Kidney epithelial cell (primary cell): Measurements from ENCODE around the gene ELOA2. TPM values are rescaled to one million over a fixed set of nuclear protein-coding genes. Genes with fewer than 3 reads are reported as not detected.

Source experiments
- DNase-seq: peaks from one replicate; pipeline ENCODE4 v3.0.0-alpha.2; 2010; ENCODE audit warnings: low read depth
- H3K27me3 ChIP-seq: 2 replicates; pipeline ENCODE4 v1.6.0; 2011; ENCODE audit warnings: low read length; ENCODE audit not compliant: control insufficient read depth, insufficient read depth
- H3K36me3 ChIP-seq: 2 replicates; pipeline ENCODE4 v1.5.1; 2011; ENCODE audit warnings: low read length; ENCODE audit not compliant: control insufficient read depth, insufficient read depth
- H3K4me3 ChIP-seq: 2 replicates; pipeline ENCODE4 v1.5.1; 2011; ENCODE audit warnings: low read depth, mild to moderate bottlenecking, control low read depth, low read length
- CTCF ChIP-seq: IDR thresholded peaks from 2 replicates; pipeline ENCODE4 v1.5.1; 2011; ENCODE audit warnings: mild to moderate bottlenecking, moderate library complexity, low read length, control low read depth, inconsistent platforms; ENCODE audit not compliant: insufficient read depth, poor library complexity, severe bottlenecking
- total RNA-seq: library from RNA; depleted of rRNA; stranded (reverse); fragments of >200 nt; gene quantifications from 2 replicates; pipeline ENCODE4 v1.2.3, GENCODE V29; 2015

The ELOA2 gene
- total RNA-seq, 1 donor from 2014 or later: not detected

DNA sequence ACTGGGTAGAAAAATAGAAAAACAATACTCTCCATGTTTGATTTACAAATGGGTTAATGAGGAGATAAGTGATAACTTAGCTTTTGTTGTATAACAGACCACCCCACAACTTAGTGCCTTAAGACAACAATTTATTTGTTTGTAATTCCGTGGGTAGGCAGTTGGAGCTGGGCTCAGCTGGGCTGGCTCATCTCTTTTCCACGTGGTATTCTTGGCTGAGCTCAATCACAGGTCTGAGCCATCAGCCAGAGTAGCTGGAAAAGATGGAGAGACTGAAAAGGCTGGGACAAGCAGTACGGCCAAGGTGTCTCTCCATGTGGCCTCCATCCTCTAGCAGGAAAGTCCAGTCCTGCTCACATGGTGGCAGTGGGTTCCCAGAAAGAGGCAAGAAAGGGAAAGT is 32.2 kb upstream of the ELOA2 start:
- no peak overlapping the region for H3K4me3 ChIP-seq
- H3K36me3 ChIP-seq: no peaks in the 10 kb centered on the region
- no peak for TF ChIP-seq CTCF
- no peaks in the 10 kb centered on the region for H3K27me3 ChIP-seq
- no peak for DNase-seq

- TF ChIP-seq CTCF: no peak
- Histone ChIP-seq H3K36me3 (no peaks in the 10 kb centered on the region), H3K27me3 (no peaks in the 10 kb centered on the region), H3K4me3 (no peak overlapping the region)
- DNase-seq: no peak
Measured at GRCh38 chr18:47063096-47063495, 27.7 kb upstream of the ELOA2 start.

DNA sequence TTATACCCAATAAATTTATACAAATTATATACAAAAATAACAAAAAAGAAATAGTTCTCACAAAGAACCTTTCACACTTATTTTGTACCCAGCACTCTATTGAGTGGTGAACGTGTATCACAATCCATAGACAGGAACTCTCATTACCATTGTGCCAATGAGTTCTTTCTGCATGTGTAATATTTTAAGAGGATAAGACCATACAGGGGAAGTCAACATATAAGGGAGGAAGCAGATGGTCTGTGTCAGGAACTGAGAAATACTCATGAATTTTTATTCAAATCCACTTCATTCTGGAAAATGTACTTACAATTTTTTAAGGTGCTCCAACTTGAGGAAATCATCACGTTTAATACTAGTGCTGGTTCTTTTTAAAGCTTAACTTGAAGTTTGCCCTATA is 27.1 kb upstream of the ELOA2 start:
- H3K36me3 ChIP-seq: no peaks in the 10 kb centered on the region
- TF ChIP-seq CTCF: no peak
- no peaks in the 10 kb centered on the region for H3K27me3 ChIP-seq
- no peak overlapping the region for H3K4me3 ChIP-seq
- DNase-seq: no peak

- TF ChIP-seq CTCF: no peak
- Histone ChIP-seq H3K27me3 (peaks cover 4% of the 10 kb centered on the region), H3K36me3 (no peaks in the 10 kb centered on the region), H3K4me3 (no peak overlapping the region)
- DNase-seq: no peak
Measured at GRCh38 chr18:47054369-47054768, 18.9 kb upstream of the ELOA2 start.

DNA sequence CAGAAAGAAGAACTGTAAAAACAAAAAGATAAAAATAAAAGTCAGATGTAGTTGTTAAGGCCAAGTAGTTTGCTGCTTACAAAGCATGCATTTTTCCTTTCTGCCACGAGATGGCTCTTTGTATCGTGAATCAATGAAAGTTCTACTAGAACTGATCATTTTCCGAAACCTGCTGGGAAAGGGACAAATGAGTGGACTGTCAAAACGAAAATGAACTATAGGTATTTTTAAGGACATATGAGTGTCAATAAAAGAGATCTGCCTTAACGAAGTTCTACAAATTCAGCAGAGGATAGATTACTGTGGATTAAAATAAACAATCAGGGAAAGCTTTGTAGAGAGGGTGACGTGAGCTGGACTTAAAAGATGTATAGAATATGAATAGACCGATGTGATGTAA is 15.0 kb upstream of the ELOA2 start:
- DNase-seq: peak; percentile 4
- H3K36me3 ChIP-seq: no peaks in the 10 kb centered on the region
- peaks cover 4% of the 10 kb centered on the region for H3K27me3 ChIP-seq
- no peak overlapping the region for H3K4me3 ChIP-seq
- TF ChIP-seq CTCF: peak; percentile 65

- no peak overlapping the region for H3K4me3 ChIP-seq
- TF ChIP-seq CTCF: no peak
Measured at GRCh38 chr18:47040982-47041381, 5.6 kb upstream of the ELOA2 start.

More at GRCh38 chr18:47040982-47041381, 5.6 kb upstream of the ELOA2 start:
- H3K36me3 ChIP-seq: no peaks in the 10 kb centered on the region
- no peak for DNase-seq
- H3K27me3 ChIP-seq: no peaks in the 10 kb centered on the region
